ENCODE measurements around the gene CDC42EP4.

The CDC42EP4 gene

GRCh38 chr17:73285603-73285908 is 26.2 kb downstream of the CDC42EP4 start:
- TF ChIP-seq ZFX (IDR thresholded peaks at IDR 0.05): no peak
- TF ChIP-seq, protein P1, sequence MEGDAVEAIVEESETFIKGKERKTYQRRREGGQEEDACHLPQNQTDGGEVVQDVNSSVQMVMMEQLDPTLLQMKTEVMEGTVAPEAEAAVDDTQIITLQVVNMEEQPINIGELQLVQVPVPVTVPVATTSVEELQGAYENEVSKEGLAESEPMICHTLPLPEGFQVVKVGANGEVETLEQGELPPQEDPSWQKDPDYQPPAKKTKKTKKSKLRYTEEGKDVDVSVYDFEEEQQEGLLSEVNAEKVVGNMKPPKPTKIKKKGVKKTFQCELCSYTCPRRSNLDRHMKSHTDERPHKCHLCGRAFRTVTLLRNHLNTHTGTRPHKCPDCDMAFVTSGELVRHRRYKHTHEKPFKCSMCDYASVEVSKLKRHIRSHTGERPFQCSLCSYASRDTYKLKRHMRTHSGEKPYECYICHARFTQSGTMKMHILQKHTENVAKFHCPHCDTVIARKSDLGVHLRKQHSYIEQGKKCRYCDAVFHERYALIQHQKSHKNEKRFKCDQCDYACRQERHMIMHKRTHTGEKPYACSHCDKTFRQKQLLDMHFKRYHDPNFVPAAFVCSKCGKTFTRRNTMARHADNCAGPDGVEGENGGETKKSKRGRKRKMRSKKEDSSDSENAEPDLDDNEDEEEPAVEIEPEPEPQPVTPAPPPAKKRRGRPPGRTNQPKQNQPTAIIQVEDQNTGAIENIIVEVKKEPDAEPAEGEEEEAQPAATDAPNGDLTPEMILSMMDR (conservative IDR thresholded peaks at IDR 0.05): no peak
- H3K27ac ChIP-seq: peak overlapping the region; percentile 84

GRCh38 chr17:73284906-73285602 is 26.7 kb downstream of the CDC42EP4 start:
- peak overlapping the region; percentile 84; the same call in 1 of the 2 replicates for H3K27ac ChIP-seq
- TF ChIP-seq ZFX (IDR thresholded peaks at IDR 0.05): no peak
- TF ChIP-seq, protein P1 (conservative IDR thresholded peaks at IDR 0.05): no peak

DNA sequence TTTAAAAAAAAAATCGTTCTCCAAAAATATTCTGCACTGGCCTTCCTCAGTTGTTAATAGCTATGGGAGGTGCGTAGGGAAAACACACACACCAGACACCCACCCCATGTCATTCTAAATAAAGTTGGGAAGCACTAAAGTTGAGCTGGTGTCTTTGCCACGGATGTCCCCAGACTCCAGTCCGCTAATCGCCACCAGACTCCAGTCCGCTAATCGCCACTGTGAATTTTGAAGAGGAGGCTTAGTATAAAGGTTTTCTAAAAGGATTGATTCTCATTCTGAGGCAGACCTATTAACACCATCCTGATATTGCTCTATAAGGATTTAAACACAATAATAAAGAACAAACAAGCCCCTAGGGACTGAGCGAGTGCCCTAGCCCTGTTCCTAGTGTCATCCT is 27.4 kb downstream of the CDC42EP4 start:
- TF ChIP-seq, protein P1 (conservative IDR thresholded peaks at IDR 0.05): no peak
- TF ChIP-seq ZFX (IDR thresholded peaks at IDR 0.05): no peak
- no peak overlapping the region for H3K27ac ChIP-seq

DNA sequence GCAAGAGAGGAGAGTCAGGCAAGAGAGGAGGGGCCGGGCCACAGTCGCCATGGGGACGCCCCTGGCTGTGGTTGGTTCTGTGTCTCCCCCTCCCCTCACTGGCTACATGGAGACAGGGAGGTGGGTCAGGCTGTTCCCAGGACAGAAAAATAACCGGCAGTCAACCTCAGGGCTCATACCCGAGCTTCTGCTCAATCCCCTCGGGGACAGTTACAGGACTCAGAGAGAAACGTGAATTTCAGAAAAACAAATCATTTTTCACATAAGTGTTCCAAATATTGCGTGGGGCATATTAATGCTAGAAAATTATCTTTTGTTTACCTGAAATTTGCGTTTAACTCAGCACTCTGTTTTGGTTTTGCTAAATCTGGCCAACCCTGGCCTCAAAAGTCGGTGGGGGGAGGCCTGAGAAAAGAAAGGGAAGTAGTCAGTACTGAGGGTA is 27.9 kb downstream of the CDC42EP4 start:
- no peak overlapping the region for H3K27ac ChIP-seq
- TF ChIP-seq, protein P1 (conservative IDR thresholded peaks at IDR 0.05): no peak
- no peak for TF ChIP-seq ZFX (IDR thresholded peaks at IDR 0.05)

GRCh38 chr17:73283250-73283649 is 28.6 kb downstream of the CDC42EP4 start:
- no peak overlapping the region for H3K27ac ChIP-seq
- TF ChIP-seq ZFX (IDR thresholded peaks at IDR 0.05): no peak

DNA sequence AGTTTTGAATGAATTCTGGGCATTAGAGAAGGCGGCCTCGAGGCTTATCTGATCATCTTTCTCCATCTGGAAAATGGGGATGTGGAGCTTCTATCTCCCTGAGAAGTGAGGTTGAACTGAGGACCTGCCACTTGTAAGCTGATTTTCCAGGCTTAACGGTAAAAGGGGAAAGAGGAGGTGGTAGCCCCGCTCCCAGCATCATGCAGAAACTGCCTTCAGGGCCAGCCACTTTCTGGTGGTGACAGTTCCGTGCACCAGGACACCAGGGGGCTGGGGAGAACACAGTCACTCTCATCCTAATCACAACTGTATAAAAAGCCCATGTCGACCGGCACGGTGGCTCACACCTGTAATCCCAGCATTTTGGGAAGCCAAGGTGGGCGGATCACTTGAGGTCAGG is 29.2 kb downstream of the CDC42EP4 start:
- no peak overlapping the region for H3K27ac ChIP-seq

GRCh38 chr17:73281928-73282327 is 29.9 kb downstream of the CDC42EP4 start:
- no peak overlapping the region for H3K27ac ChIP-seq
- TF ChIP-seq ZFX (IDR thresholded peaks at IDR 0.05): no peak
- TF ChIP-seq, protein P1 (conservative IDR thresholded peaks at IDR 0.05): no peak

More for the DNA sequence above, 29.2 kb downstream of the CDC42EP4 start:
- TF ChIP-seq, protein P1 (conservative IDR thresholded peaks at IDR 0.05): no peak
- TF ChIP-seq ZFX (IDR thresholded peaks at IDR 0.05): no peak

DNA sequence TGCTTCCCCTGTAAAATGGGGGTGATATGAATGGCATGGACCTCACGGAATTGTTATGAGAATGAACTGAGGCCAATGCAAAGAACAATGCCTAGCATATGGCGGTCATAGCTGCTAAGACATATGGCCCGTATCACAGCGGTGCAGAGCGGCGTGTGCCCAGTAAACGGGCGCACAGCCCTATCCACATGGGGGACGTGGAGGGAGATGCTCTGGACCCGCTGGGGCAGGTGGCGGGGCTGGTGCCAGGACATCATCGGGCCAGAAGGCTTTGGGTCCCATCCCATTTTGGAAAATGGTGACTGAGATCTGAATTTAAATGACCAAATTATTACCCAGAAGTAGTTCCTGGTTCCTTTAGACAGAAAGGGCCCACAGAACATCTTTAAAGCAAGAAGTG is 31.6 kb downstream of the CDC42EP4 start:
- TF ChIP-seq, protein P1 (conservative IDR thresholded peaks at IDR 0.05): no peak
- TF ChIP-seq ZFX (IDR thresholded peaks at IDR 0.05): no peak
- H3K27ac ChIP-seq: peak overlapping the region; percentile 2; the same call in 1 of the 2 replicates
